LNCaP clone FGC (cell line): Measurements from ENCODE around the gene RUNX2.

Source experiments
- DNase-seq: peaks from one replicate; pipeline ENCODE4 v3.0.0-alpha.2; 2011; ENCODE audit warnings: low read depth
- H3K4me3 ChIP-seq: 2 replicates; pipeline ENCODE4 v1.5.1; 2011; ENCODE audit warnings: mild to moderate bottlenecking, low read depth, low read length, control low read depth
- TF ChIP-seq, protein P1 (sequence below): IDR thresholded peaks from 2 replicates; pipeline ENCODE4 v1.5.1; 2012; ENCODE audit warnings: mild to moderate bottlenecking; ENCODE audit not compliant: control insufficient read depth, insufficient read depth; ENCODE audit errors: extremely low read depth

The RUNX2 gene

GRCh38 chr6:45697605-45698004 is 369.5 kb downstream of the RUNX2 start:
- DNase-seq: no peak
- TF ChIP-seq, protein P1, sequence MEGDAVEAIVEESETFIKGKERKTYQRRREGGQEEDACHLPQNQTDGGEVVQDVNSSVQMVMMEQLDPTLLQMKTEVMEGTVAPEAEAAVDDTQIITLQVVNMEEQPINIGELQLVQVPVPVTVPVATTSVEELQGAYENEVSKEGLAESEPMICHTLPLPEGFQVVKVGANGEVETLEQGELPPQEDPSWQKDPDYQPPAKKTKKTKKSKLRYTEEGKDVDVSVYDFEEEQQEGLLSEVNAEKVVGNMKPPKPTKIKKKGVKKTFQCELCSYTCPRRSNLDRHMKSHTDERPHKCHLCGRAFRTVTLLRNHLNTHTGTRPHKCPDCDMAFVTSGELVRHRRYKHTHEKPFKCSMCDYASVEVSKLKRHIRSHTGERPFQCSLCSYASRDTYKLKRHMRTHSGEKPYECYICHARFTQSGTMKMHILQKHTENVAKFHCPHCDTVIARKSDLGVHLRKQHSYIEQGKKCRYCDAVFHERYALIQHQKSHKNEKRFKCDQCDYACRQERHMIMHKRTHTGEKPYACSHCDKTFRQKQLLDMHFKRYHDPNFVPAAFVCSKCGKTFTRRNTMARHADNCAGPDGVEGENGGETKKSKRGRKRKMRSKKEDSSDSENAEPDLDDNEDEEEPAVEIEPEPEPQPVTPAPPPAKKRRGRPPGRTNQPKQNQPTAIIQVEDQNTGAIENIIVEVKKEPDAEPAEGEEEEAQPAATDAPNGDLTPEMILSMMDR: no peak
- H3K4me3 ChIP-seq: no peak overlapping the region

DNA sequence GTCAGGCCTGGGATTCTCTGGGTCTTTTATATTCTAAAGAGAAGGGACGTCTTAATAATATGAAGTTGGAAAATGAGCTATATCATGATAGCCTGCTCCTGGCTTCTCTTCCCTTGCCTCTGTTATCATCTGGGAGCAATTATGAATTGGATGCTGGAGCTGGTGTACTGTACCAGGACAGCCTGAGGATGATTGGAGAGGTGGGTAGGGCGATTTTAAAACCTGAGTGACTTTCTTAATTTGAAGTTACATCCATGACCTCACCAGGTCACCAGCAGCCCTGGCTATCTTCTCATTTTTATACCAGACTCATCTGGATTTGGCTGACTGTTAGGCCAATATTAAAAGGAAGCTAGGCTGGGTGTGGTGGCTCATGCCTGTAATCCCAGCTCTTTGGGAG is 369.9 kb downstream of the RUNX2 start:
- no peak overlapping the region for H3K4me3 ChIP-seq
- TF ChIP-seq, protein P1: no peak
- no peak for DNase-seq

GRCh38 chr6:45699663-45700062 is 371.5 kb downstream of the RUNX2 start:
- TF ChIP-seq, protein P1: no peak
- peak; percentile 55 for DNase-seq
- no peak overlapping the region for H3K4me3 ChIP-seq

- H3K4me3 ChIP-seq: no peak overlapping the region
- no peak for DNase-seq
- TF ChIP-seq, protein P1: no peak
These were observed 375.0 kb downstream of the RUNX2 start for GRCh38 chr6:45702849-45703739.

DNA sequence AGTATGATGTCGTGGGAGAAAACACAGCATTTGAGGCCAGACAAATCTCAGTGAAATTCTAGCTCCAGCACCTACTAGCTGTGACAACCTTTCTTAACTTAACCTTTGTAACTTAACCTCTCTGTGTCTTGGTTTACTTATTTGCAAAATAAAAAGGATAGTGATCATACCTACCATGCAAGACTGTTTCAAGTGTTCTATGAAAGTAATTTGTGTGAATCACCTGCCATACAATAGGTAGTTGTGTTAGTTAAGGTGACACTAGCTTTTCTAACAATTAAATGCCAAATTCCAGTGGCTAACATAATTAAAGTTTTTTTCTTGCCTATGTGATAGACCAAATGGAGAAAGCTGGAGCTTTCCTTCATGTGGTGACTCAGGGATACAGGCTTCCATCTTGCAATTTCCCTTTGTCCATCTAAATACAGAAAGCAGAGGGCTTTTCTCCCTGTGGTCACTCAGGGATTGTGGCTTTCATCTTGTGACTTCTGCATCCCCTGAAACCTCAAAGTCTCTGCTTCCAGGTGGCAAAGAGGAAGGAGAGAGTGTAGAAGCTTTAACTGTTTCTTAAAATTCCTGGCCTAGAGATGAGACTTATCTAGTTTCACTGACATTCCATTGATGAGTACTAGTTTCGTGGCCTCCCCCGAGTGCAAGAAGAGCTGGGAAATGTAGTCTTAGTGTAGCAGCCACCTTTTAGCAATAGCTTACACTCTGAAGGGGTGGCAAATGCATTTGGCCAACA is 376.1 kb downstream of the RUNX2 start:
- TF ChIP-seq, protein P1: no peak
- no peak overlapping the region for H3K4me3 ChIP-seq
- no peak for DNase-seq

- no peak for DNase-seq
- TF ChIP-seq, protein P1: no peak
These were observed 377.2 kb downstream of the RUNX2 start for GRCh38 chr6:45705137-45705855.

More at GRCh38 chr6:45705137-45705855, 377.2 kb downstream of the RUNX2 start:
- H3K4me3 ChIP-seq: no peak overlapping the region
